ENCODE results near the gene GRID1.

GRID1 gene

DNA sequence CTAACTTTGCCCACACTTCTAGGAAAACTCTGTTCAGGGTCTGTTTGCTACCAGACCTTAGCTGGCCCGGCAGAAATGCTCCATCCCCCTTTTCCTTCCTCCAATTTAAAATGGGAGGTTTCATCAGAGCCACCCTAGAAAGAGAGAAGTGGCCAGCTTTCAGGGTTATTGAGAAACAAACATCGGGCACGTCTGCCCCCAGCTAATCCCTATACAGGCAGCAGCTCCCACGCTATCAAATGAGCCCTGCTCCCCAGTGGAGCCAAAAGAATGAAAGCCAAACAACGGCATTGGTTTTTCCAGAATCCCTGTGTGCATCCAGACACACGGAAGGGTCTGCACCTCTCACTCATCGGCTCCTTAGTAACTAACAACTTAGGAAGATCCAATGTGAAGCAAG lies 132.5 kb downstream of the GRID1 start:
- Histone ChIP-seq H3K4me1 (ENCODE audit: control insufficient read depth, insufficient read depth, low read length) (no peaks in the 10 kb centered on the region), H3K4me3 (ENCODE audit: low read depth, low read length) (no peak overlapping the region), H3K9me3 (ENCODE audit: control insufficient read depth, insufficient read depth, low read depth, low read length) (no peaks in the 10 kb centered on the region), H3K36me3 (ENCODE audit: control insufficient read depth in 2 of 2, insufficient read depth in 1 of 2, low read length in 2 of 2) (no peaks in the 10 kb centered on the region), H3K27ac (ENCODE audit: extremely low read depth, low read depth, low read length) (no peak overlapping the region)
- TF ChIP-seq ZNF366 (tag by site-specific recombination; conservative IDR thresholded peaks at IDR 0.05) = no peak
- CTCF ChIA-PET = no interaction called here
- POLR2A ChIA-PET = no interaction called here

GRCh38 chr10:86233131-86233530 lies 133.5 kb downstream of the GRID1 start:
- Histone ChIP-seq H3K27ac (ENCODE audit: extremely low read depth, low read depth, low read length) (no peak overlapping the region), H3K4me1 (ENCODE audit: control insufficient read depth, insufficient read depth, low read length) (no peaks in the 10 kb centered on the region), H3K9me3 (ENCODE audit: control insufficient read depth, insufficient read depth, low read depth, low read length) (no peaks in the 10 kb centered on the region), H3K4me3 (ENCODE audit: low read depth, low read length) (no peak overlapping the region), H3K36me3 (ENCODE audit: control insufficient read depth in 2 of 2, insufficient read depth in 1 of 2, low read length in 2 of 2) (no peaks in the 10 kb centered on the region)
- CTCF ChIA-PET = no interaction called here
- POLR2A ChIA-PET = no interaction called here
- TF ChIP-seq KLF9 (tag by site-specific recombination; IDR thresholded peaks at IDR 0.05; ENCODE audit: low read depth) = no peak
- no peak for TF ChIP-seq RBAK (tag by site-specific recombination; IDR thresholded peaks at IDR 0.05)
- no peak for TF ChIP-seq ZFP37 (tag by site-specific recombination; IDR thresholded peaks at IDR 0.05)
- TF ChIP-seq MYNN (tag by site-specific recombination; IDR thresholded peaks at IDR 0.05; ENCODE audit: borderline replicate concordance) = no peak
- TF ChIP-seq ZBTB49 (tag by site-specific recombination; IDR thresholded peaks at IDR 0.05; ENCODE audit: low read depth) = no peak
- TF ChIP-seq ZNF16 (tag by site-specific recombination; IDR thresholded peaks at IDR 0.05; ENCODE audit: low read depth) = no peak
- no peak for TF ChIP-seq ZNF555 (tag by site-specific recombination; conservative IDR thresholded peaks at IDR 0.05)

GRCh38 chr10:86232644-86233043 lies 134.0 kb downstream of the GRID1 start:
- TF ChIP-seq ZNF112 (tag by site-specific recombination; IDR thresholded peaks at IDR 0.05) = no peak
- no peak for TF ChIP-seq ZNF561 (tag by site-specific recombination; IDR thresholded peaks at IDR 0.05; ENCODE audit: borderline replicate concordance)
- TF ChIP-seq, protein P1, sequence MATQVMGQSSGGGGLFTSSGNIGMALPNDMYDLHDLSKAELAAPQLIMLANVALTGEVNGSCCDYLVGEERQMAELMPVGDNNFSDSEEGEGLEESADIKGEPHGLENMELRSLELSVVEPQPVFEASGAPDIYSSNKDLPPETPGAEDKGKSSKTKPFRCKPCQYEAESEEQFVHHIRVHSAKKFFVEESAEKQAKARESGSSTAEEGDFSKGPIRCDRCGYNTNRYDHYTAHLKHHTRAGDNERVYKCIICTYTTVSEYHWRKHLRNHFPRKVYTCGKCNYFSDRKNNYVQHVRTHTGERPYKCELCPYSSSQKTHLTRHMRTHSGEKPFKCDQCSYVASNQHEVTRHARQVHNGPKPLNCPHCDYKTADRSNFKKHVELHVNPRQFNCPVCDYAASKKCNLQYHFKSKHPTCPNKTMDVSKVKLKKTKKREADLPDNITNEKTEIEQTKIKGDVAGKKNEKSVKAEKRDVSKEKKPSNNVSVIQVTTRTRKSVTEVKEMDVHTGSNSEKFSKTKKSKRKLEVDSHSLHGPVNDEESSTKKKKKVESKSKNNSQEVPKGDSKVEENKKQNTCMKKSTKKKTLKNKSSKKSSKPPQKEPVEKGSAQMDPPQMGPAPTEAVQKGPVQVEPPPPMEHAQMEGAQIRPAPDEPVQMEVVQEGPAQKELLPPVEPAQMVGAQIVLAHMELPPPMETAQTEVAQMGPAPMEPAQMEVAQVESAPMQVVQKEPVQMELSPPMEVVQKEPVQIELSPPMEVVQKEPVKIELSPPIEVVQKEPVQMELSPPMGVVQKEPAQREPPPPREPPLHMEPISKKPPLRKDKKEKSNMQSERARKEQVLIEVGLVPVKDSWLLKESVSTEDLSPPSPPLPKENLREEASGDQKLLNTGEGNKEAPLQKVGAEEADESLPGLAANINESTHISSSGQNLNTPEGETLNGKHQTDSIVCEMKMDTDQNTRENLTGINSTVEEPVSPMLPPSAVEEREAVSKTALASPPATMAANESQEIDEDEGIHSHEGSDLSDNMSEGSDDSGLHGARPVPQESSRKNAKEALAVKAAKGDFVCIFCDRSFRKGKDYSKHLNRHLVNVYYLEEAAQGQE (tag by site-specific recombination; IDR thresholded peaks at IDR 0.05) = no peak
- no peak for TF ChIP-seq ZNF639 (tag by site-specific recombination; IDR thresholded peaks at IDR 0.05)
- no peak for TF ChIP-seq ZNF626 (tag by site-specific recombination; IDR thresholded peaks at IDR 0.05)
- no peak for TF ChIP-seq ZNF792 (tag by site-specific recombination; IDR thresholded peaks at IDR 0.05)
- TF ChIP-seq ZNF10 (tag by site-specific recombination; IDR thresholded peaks at IDR 0.05) = no peak

More at GRCh38 chr10:86232644-86233043, 134.0 kb downstream of the GRID1 start:
- Histone ChIP-seq H3K4me3 (ENCODE audit: low read depth, low read length) (no peak overlapping the region), H3K27ac (ENCODE audit: extremely low read depth, low read depth, low read length) (no peak overlapping the region), H3K4me1 (ENCODE audit: control insufficient read depth, insufficient read depth, low read length) (no peaks in the 10 kb centered on the region), H3K36me3 (ENCODE audit: control insufficient read depth in 2 of 2, insufficient read depth in 1 of 2, low read length in 2 of 2) (no peaks in the 10 kb centered on the region), H3K9me3 (ENCODE audit: control insufficient read depth, insufficient read depth, low read depth, low read length) (no peaks in the 10 kb centered on the region)
- POLR2A ChIA-PET = no interaction called here
- CTCF ChIA-PET = no interaction called here
